ENCODE measurements around the gene TRAPPC3.

Gene TRAPPC3

GRCh38 chr1:36166938-36167905 lies 17.9 kb upstream of the TRAPPC3 start:
- H3K4me2 ChIP-seq (ENCODE audit: low read depth, low read length, poor library complexity, severe bottlenecking) = no peak overlapping the region

GRCh38 chr1:36166136-36166535 lies 16.9 kb upstream of the TRAPPC3 start:
- H3K4me2 ChIP-seq (ENCODE audit: low read depth, low read length, poor library complexity, severe bottlenecking) = no peak overlapping the region
- peaks cover 40% of the 10 kb centered on the region for H3K79me2 ChIP-seq (ENCODE audit: insufficient read depth, low read length)
- H3K36me3 ChIP-seq (ENCODE audit: low read length) = no peaks in the 10 kb centered on the region
- no peaks in the 10 kb centered on the region; the same call in 1 of the 2 replicates for H3F3A ChIP-seq (ENCODE audit: insufficient read depth)
- H3K4me3 ChIP-seq (ENCODE audit: insufficient read depth, low read length, poor library complexity, severe bottlenecking) = no peak overlapping the region
- no peak for TF ChIP-seq EZH2phosphoT487 (conservative IDR thresholded peaks at IDR 0.05; ENCODE audit: low read length)
- H4K20me1 ChIP-seq (ENCODE audit: low read depth, low read length) = no peaks in the 10 kb centered on the region
- H3K9me2 ChIP-seq (replicated peaks; ENCODE audit: insufficient read depth, low read length) = no peaks in the 10 kb centered on the region
- no peaks in the 10 kb centered on the region for H3K9me3 ChIP-seq (ENCODE audit: insufficient read depth, low read length)
- H3K27ac ChIP-seq (ENCODE audit: low read depth, low read length) = no peak overlapping the region
- no peaks in the 10 kb centered on the region for H3K27me3 ChIP-seq (ENCODE audit: low read length)
- no peak overlapping the region for H2AFZ ChIP-seq (ENCODE audit: low read depth, low read length, severe bottlenecking)
- H3K9ac ChIP-seq (ENCODE audit: low read length) = no peak overlapping the region

More at GRCh38 chr1:36166938-36167905, 17.9 kb upstream of the TRAPPC3 start:
- Histone ChIP-seq H3K9me3 (ENCODE audit: insufficient read depth, low read length) (no peaks in the 10 kb centered on the region), H3K9me2 (replicated peaks; ENCODE audit: insufficient read depth, low read length) (no peaks in the 10 kb centered on the region), H3K36me3 (ENCODE audit: low read length) (no peaks in the 10 kb centered on the region), H3K9ac (ENCODE audit: low read length) (no peak overlapping the region), H2AFZ (ENCODE audit: low read depth, low read length, severe bottlenecking) (no peak overlapping the region), H3K79me2 (ENCODE audit: insufficient read depth, low read length) (peaks cover 30% of the 10 kb centered on the region), H4K20me1 (ENCODE audit: low read depth, low read length) (no peaks in the 10 kb centered on the region), H3F3A (ENCODE audit: insufficient read depth) (no peaks in the 10 kb centered on the region), H3K27me3 (ENCODE audit: low read length) (no peaks in the 10 kb centered on the region), H3K4me3 (ENCODE audit: insufficient read depth, low read length, poor library complexity, severe bottlenecking) (no peak overlapping the region), H3K27ac (ENCODE audit: low read depth, low read length) (no peak overlapping the region)
- TF ChIP-seq EZH2phosphoT487 (conservative IDR thresholded peaks at IDR 0.05; ENCODE audit: low read length) (no peak), CTCF (IDR thresholded peaks at IDR 0.05; ENCODE audit: insufficient read depth, low read length, poor library complexity, severe bottlenecking) (no peak)

- Histone ChIP-seq H3K4me3 (ENCODE audit: insufficient read depth, low read length, poor library complexity, severe bottlenecking) (no peak overlapping the region), H3K4me2 (ENCODE audit: low read depth, low read length, poor library complexity, severe bottlenecking) (no peak overlapping the region), H3K36me3 (ENCODE audit: low read length) (no peaks in the 10 kb centered on the region), H3K9ac (ENCODE audit: low read length) (no peak overlapping the region), H3K9me2 (replicated peaks; ENCODE audit: insufficient read depth, low read length) (no peaks in the 10 kb centered on the region), H3K27me3 (ENCODE audit: low read length) (no peaks in the 10 kb centered on the region), H3F3A (ENCODE audit: insufficient read depth) (no peaks in the 10 kb centered on the region; the same call in 1 of the 2 replicates), H3K9me3 (ENCODE audit: insufficient read depth, low read length) (no peaks in the 10 kb centered on the region), H2AFZ (ENCODE audit: low read depth, low read length, severe bottlenecking) (no peak overlapping the region), H3K27ac (ENCODE audit: low read depth, low read length) (no peak overlapping the region), H4K20me1 (ENCODE audit: low read depth, low read length) (no peaks in the 10 kb centered on the region), H3K79me2 (ENCODE audit: insufficient read depth, low read length) (peaks cover 50% of the 10 kb centered on the region)
- no peak for TF ChIP-seq CTCF (IDR thresholded peaks at IDR 0.05; ENCODE audit: insufficient read depth, low read length, poor library complexity, severe bottlenecking)
- no peak for TF ChIP-seq EZH2phosphoT487 (conservative IDR thresholded peaks at IDR 0.05; ENCODE audit: low read length)
These were observed 15.9 kb upstream of the TRAPPC3 start for GRCh38 chr1:36165145-36165544.

GRCh38 chr1:36164361-36164760 lies 15.1 kb upstream of the TRAPPC3 start:
- no peak overlapping the region for H3K4me2 ChIP-seq (ENCODE audit: low read depth, low read length, poor library complexity, severe bottlenecking)
- H3K79me2 ChIP-seq (ENCODE audit: insufficient read depth, low read length) = peaks cover 58% of the 10 kb centered on the region
- H3K9me3 ChIP-seq (ENCODE audit: insufficient read depth, low read length) = no peaks in the 10 kb centered on the region

More at GRCh38 chr1:36164361-36164760, 15.1 kb upstream of the TRAPPC3 start:
- no peaks in the 10 kb centered on the region for H3K27me3 ChIP-seq (ENCODE audit: low read length)
- no peaks in the 10 kb centered on the region for H4K20me1 ChIP-seq (ENCODE audit: low read depth, low read length)
- H3K27ac ChIP-seq (ENCODE audit: low read depth, low read length) = no peak overlapping the region
- no peak overlapping the region for H3K9ac ChIP-seq (ENCODE audit: low read length)
- H3F3A ChIP-seq (ENCODE audit: insufficient read depth) = no peaks in the 10 kb centered on the region; the same call in 1 of the 2 replicates
- H3K9me2 ChIP-seq (replicated peaks; ENCODE audit: insufficient read depth, low read length) = no peaks in the 10 kb centered on the region
- no peak for TF ChIP-seq CTCF (IDR thresholded peaks at IDR 0.05; ENCODE audit: insufficient read depth, low read length, poor library complexity, severe bottlenecking)
- no peak for TF ChIP-seq EZH2phosphoT487 (conservative IDR thresholded peaks at IDR 0.05; ENCODE audit: low read length)
- no peaks in the 10 kb centered on the region for H3K36me3 ChIP-seq (ENCODE audit: low read length)
- no peak overlapping the region for H2AFZ ChIP-seq (ENCODE audit: low read depth, low read length, severe bottlenecking)
- H3K4me3 ChIP-seq (ENCODE audit: insufficient read depth, low read length, poor library complexity, severe bottlenecking) = no peak overlapping the region

All from SU-DHL-6 (cell line).